NCI-H1436 (cell line): ENCODE data around the gene FAM170B.

Experiments used
- DNase-seq: peaks from one replicate; lab custom pipeline; 2025; lab: John Stamatoyannopoulos, UW

FAM170B gene

DNA sequence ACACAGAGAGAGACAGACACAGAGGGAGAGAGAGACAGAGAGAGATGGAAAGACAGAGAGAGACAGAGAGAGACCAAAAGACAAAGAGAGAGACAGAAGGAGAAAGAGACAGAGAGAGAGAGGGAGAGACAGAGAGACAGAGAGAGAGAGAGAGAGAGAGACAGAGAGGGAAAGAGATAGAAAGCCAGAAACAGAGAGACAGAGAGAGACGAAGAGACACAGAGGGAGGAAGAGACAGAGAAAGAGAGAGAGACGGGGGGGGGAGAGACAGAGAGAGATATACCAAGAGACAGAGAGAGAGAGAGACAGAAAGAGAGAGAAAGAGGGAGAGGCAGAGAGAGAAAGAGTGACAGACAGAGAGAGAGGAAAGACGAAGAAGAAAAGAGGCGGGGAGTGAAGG is 28.7 kb downstream of the FAM170B start:
- no peak for DNase-seq

DNA sequence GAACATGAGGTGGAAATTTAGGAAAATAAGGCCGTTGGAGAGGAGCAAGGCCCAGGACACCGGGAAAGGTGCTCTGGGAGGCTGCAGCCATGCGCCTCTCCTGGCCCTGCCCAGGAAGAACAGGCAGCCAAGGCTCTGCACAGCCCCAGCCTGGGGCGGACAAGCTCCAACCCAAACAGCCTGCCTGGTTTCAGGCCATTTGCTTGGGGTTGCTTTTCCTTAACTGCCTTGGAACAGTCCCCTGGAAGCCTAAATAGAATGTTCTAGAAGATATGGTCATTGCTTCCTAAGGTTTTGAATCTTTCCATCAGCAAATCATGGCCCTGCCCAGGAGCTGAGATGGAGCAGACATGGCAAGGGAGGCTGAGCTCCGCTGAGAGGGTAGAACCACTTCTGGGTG is 29.5 kb downstream of the FAM170B start:
- no peak for DNase-seq

DNA sequence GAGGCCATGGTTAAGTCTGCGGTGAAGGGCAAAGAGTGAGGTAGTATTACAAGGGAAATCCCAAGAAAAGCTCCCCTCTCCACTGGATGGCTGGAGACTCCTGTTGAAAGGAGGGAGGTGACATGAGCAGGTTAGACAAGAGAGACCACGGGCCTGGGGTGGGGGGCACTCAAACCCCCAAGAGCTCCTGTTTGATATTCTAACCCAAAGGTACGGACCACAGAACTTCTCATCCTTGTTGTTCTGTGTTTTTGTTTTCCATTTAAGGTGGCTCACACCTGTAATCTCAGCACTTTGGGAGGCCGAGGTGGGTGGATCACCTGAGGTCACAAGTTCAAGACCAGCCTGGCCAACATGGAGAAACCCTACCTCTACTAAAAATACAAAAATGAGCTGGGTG is 30.1 kb downstream of the FAM170B start:
- DNase-seq = no peak

GRCh38 chr10:49099046-49099445 is 34.8 kb downstream of the FAM170B start:
- DNase-seq = no peak

DNA sequence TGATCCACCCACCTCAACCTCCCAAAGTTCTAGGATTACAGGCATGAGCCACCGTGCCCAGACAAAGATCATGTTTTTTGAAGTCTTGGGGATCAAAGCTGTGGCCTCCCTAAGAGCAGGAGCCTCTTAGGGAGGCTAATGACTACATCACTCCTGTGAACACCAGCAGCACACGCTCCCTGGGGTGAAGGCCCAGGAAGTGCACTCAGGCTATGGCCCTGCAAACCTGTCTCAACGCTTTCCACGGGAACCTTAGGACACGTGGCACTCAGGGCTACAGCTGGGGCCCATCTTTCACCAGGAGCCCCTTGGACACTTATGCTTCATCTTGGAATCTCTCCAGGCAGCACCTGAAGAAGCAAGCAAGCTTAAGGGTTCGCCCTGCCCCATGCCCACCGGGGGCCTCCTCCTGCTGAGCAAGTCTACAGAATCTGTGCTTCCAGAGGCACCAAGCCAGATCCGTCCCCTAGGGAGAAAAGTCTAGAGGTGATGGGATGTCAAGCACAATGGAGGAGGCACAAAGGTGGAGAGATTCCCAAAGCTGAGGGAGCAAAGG is 36.9 kb downstream of the FAM170B start:
- no peak for DNase-seq

- no peak for DNase-seq
Measured at GRCh38 chr10:49094646-49095045, 39.2 kb downstream of the FAM170B start.

GRCh38 chr10:49093922-49094321 is 39.9 kb downstream of the FAM170B start:
- no peak for DNase-seq

GRCh38 chr10:49092477-49092876 is 41.3 kb downstream of the FAM170B start:
- no peak for DNase-seq

DNA sequence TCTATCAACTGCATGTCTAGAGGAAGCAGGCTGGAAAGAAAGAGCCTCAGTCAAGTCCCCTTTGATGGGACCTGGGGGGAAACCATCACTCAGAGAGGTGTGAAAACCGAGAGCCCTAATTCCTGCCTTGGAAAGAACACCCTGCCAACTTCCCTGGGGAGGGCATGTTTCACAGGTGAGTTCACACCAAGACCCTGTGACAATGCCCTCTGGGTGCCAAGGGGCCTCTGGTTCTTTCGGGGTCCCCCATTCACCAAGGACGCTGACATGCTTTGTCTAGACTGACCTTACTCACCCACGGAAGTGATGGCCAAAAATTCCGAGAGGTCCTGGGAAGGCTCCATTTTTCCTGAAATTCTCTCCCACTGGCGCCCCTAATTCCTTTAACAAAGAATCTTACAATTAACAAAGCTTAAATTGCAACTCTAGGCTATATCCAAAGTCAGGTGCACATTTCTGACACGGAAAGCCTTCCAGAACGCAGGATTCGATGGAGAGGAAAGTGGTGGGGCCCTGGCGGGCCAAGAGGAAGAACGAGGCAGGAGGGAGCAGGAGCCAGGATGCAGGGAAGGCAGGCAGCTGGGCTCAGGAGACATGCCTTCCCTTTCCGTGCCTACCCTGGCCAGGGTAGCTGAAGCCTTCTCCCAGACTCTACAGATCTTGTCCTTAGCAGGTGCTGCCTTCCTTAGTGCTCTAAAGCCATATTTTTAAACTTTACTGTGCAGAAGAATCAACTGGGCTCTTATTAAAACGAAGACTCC is 42.2 kb downstream of the FAM170B start:
- DNase-seq = no peak

GRCh38 chr10:49090696-49091380 is 43.0 kb downstream of the FAM170B start:
- DNase-seq = no peak

DNA sequence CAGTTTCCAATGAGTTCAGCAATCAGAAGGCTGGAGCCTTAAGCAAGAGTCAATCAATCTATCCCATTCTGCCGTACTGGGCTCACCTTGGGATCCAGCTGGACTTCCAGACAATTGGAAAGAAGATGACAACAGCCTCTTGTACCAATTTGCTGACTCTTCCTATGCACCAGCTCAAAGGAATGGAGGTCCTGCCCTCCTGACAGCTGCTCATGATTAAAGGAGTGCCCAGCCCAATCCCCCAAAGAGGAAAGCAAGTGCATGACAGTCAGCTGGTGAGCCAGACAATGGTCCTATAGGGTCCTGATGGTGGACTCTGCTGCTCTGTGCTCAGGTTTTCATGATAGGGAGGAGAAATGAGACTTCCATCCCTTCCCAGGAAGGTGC is 43.6 kb downstream of the FAM170B start:
- DNase-seq = no peak

GRCh38 chr10:49089557-49090188 is 44.1 kb downstream of the FAM170B start:
- no peak for DNase-seq

GRCh38 chr10:49089152-49089551 is 44.7 kb downstream of the FAM170B start:
- no peak for DNase-seq

GRCh38 chr10:49086889-49087288 is 46.9 kb downstream of the FAM170B start:
- no peak for DNase-seq

GRCh38 chr10:49083261-49083660 is 50.6 kb downstream of the FAM170B start:
- DNase-seq = no peak

DNA sequence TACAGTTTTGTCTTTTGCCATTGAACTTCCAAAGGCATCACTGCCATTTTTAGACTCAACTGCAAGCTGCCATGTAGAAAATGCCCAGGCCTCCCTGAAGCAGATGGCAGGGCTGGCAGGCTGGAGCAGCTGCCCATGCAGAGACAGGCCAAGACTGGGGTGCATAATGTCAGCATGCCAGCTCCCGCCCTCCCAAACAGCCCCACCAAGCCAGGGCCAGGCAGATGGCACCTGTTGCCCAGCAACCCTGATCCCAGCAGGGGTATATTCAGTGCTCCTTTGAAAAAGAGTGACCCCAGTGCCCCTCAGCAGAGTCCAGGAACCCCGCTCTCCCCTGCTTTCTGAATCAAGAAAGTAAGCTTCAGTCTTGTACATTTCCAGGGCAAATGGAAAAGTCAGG is 51.1 kb downstream of the FAM170B start:
- no peak for DNase-seq

- DNase-seq = no peak
Measured at GRCh38 chr10:49081547-49082275, 52.1 kb downstream of the FAM170B start.
